ENCODE data around the gene CNTN1.

- no peak for TF ChIP-seq CTCF (conservative IDR thresholded peaks at IDR 0.05)
- no peak for TF ChIP-seq ZFX (IDR thresholded peaks at IDR 0.05)
These were observed 108.8 kb downstream of the CNTN1 start for GRCh38 chr12:40801082-40801481.
